GM12801 (cell line): Measurements from ENCODE around the gene BICRAL.

Experiments
- TF ChIP-seq, protein P1 (sequence below): IDR thresholded peaks from one replicate; pipeline ENCODE4 v1.5.1; 2011; ENCODE audit warnings: control low read depth; ENCODE audit not compliant: insufficient read length; ENCODE audit errors: extremely low read depth

The BICRAL gene

DNA sequence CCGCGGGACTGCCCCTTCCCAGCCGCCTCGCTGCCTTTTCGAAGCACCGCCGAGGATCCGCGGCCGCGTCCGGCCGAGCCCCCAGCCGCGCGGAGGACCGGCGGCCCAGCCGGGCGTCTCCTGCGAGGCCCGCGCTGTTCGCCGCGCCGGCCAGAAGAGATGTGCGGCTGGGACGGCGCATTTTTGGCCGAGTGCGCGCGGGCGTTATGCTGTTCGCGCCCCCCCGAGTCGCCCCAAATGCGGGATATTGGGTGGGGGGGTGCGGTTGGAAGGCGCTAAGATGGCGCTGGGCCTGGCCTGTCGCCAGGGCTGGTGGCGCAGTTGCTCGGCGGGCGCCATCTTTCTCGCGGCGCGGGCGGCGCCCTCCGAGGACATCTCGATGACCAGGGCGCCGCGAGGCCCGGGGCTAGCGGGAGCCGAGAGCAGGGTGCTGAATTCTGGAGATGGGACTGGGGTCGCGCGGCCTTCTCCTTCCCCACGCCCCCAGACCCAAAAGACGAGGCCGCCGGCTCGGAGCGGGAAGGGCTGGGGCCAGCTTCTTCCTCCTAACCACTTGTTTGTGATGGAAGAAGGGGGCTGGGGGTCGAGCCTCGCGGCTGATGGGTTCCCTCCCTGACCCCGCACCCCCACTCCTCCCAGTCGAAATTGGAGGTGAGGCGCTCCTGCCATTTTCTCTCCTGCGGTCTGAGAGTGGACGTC, 1.5 kb downstream of the BICRAL start:
- TF ChIP-seq, protein P1, sequence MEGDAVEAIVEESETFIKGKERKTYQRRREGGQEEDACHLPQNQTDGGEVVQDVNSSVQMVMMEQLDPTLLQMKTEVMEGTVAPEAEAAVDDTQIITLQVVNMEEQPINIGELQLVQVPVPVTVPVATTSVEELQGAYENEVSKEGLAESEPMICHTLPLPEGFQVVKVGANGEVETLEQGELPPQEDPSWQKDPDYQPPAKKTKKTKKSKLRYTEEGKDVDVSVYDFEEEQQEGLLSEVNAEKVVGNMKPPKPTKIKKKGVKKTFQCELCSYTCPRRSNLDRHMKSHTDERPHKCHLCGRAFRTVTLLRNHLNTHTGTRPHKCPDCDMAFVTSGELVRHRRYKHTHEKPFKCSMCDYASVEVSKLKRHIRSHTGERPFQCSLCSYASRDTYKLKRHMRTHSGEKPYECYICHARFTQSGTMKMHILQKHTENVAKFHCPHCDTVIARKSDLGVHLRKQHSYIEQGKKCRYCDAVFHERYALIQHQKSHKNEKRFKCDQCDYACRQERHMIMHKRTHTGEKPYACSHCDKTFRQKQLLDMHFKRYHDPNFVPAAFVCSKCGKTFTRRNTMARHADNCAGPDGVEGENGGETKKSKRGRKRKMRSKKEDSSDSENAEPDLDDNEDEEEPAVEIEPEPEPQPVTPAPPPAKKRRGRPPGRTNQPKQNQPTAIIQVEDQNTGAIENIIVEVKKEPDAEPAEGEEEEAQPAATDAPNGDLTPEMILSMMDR = no peak

DNA sequence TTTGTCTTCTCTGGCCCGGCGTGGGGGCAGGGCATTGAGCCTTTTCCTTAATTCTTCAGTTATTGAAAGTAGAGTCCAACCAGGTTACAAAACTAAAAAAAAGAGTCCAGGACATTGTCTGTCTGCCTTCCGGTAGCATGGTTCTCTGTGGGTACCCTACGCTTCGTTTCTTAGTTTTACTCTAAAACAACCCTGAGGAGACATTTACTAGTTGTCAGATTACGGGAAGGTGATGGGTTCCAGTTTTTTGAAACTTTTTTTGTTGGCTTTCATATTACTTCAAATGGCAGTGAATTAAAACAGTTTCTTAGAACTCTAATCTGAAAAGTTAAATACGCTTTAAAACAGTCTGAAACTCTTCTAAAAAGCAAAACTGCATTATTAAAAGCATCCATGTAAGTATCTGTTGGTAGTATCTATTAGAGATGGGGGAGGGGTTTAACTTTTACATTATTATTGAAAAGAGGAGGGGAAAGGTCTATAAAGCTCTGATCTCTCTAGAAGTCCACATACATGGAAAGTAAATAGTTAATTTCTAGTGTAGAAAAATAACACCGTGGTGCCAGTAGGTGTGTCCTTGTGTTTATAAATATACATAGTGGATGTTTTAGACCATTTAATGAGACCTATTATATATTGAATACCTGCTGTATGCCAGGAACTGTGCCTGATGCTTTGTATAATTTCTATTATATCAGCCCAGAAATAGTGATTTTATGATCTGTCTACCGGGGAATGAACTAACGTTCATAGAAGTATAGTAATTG, 2.2 kb downstream of the BICRAL start:
- TF ChIP-seq, protein P1 = no peak

DNA sequence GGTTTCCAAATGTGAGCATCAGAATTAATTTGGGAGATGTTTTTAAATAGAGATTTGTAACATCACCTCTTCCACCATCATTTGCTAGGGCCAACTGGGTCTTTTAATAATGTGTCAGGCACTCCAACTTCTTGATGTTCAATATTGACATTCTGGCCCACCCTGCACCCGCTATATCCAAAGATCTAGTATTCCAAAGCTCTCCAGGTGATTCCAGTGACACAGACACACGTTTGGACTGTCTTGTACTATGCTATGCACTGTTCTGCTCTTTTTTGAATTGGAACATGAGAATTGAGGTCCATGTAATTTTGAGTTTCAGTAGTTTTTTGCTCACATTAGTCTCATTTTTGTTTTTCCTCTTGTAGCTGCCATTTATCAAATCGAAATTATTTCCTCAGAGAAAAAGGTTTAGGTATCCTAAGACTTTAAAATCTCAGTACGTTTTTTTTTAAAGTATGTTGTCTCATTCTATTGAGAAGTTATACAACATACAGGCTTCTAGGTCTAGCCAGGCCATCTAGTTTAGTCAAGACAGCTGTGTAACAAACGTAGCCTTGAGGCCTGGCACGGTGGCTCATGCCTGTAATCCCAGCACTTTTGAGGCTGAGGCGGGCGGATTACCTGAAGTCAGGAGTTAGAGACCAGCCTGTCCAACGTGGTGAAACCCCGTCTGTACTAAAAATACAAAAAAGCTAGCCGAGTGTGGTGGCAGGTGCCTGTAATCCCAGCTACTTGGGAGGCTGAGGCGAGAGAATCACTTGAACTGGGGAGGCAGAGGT, 3.1 kb downstream of the BICRAL start:
- TF ChIP-seq, protein P1 = no peak

DNA sequence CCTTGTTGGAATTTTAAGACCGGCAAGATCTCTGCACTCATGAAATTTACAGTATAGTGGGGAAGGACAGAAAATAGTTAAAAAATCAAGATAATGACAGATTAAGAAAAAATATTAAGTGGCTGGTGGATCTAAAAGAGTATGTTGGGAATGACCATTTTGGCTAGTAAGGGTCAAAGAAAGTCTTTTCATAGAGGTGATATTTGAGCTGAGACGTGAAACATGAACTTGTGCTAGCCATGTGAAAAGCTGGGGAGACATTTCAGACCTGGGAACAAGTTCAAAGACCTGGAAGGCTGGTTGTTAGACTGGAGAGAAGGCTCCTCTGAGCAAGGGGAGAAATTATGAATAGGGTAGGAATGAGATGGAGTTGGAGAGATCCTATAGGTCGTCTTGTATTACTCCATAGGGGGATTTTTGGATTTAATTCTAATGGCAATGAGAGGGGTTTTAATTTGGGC, 4.7 kb downstream of the BICRAL start:
- TF ChIP-seq, protein P1 = no peak

DNA sequence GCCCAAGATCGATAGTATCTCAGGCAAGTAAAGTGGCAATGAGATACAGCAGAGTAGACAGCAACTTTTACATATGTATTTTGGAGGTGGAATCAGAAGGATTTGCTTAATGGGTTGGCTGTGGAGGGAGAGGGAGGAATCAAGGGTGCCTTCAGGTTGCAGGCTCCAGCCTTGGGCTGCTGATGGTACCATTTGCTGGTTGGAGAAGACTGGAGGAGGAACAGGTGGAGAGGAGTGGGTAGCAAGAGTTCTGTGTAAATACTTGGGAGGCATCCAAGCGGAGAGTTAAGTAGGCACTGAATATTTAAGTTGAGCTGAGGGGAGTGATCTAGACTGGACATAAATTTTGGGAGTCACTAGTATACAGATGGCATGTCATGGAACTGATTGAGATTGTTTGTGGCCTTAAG, 5.2 kb downstream of the BICRAL start:
- TF ChIP-seq, protein P1 = no peak

DNA sequence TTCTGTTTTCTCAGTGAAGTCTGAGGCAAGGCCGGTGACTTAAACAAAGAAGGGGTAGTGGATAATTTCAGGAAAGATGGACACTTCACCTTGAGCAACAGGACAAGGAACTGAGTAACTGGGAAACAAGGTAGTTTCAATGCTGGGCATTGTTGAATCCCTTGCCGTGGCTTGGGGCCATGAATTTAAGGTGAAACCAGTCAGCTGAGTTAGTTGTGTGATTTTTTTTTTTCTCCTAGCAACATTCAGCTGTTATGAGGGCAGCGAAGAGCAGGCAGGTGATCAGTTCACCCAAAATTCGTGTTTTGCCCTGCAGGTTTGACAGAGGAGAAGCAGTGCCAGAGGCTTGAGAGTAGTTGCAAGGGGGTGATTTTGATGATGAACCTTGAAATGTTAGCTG, 6.8 kb downstream of the BICRAL start:
- TF ChIP-seq, protein P1 = no peak

DNA sequence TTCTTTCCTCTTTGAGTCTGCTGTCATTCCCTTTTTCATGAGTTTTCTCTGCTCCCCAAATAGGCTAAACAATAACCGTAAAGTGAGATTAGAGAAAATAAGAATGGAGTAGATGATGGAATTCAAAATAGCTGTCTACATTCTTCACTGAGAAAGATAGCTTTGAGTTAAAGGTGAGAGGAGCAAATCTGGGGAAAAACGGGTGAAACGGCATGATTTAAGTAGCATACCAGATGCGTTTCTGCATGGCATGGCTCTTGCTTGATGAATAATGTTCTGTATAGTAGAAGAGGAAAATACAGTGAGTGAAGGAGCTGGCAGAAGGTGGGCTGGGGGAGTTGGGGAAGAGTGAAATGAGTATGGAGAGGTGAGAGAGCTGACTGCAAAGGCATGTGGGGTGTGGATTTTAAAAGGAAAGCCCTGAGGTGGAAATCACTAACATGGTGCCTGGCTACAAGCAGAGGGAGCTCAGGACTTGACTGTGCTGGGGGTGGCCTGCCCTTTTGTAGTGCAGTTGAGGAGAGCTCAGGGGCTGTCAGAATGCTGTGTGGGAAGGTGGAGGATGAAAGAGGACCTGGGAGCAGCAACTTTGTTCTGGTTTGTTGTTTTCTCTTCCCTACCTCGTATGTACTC, 8.8 kb downstream of the BICRAL start:
- TF ChIP-seq, protein P1 = no peak
